ACHN (cell line): Measurements from ENCODE around the gene MRPL54.
"Not testable (repeated sequence)": the region's sequence is repeated elsewhere in the genome, so short reads cannot be mapped to it uniquely, and the experiment has no call there.

Source experiments
- DNase-seq: peaks from one replicate; pipeline ENCODE4 v3.0.0-alpha.2; 2015
- in situ Hi-C: cut with HindIII; loops from 2 replicates; pipeline ENCODE4 v1.10.0; 2017; ENCODE audit warnings: low sequenced_read_pairs, low pct_ligation_motif_present, low pct_unique_long_range_greater_than_20kb

Gene MRPL54

GRCh38 chr19:3765121-3765520 lies 2.6 kb downstream of the MRPL54 start:
- DNase-seq, result no peak
- in situ Hi-C loops, result no loop called here

DNA sequence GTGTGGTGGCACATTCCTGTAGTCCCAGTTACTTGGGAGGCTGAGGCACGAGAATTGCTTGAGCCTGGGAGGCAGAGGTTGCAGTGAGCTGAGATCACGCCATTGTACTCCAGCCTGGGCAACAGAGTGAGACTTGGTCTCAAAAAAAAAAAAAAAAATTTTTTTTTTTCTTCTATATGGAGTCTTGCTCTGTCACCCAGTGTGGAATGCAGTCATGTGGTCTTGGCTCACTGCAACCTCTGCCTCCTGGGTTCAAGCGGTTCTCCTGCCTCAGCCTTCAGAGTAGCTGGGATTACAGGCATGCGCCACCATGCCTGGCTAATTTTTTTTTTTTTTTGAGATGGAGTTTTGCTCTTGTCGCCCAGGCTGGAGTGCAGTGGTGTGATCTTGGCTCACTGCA lies 3.3 kb downstream of the MRPL54 start:
- in situ Hi-C loops, result not testable (repeated sequence)
- DNase-seq, result peak; percentile 22

DNA sequence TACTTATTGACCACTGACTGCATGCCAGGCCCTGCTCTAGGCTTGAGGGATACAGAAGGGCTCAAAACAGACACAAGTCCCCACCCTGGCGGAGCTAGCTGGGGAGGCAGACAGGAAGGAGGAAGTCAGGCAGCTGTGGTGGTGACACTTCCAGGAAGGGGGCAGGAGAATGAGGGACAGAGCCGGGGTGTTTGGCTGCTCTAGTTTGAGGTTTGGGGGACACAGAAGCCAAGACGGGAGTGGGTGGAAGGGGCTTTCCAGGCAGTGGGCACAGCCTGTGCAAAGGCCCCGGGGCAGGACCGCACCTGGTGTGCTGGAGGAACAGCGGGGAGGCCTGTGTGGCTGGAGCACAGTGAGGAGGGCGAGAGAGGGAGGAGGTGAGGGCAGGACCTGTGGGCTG lies 4.0 kb downstream of the MRPL54 start:
- in situ Hi-C loops, result no loop called here
- DNase-seq, result no peak

DNA sequence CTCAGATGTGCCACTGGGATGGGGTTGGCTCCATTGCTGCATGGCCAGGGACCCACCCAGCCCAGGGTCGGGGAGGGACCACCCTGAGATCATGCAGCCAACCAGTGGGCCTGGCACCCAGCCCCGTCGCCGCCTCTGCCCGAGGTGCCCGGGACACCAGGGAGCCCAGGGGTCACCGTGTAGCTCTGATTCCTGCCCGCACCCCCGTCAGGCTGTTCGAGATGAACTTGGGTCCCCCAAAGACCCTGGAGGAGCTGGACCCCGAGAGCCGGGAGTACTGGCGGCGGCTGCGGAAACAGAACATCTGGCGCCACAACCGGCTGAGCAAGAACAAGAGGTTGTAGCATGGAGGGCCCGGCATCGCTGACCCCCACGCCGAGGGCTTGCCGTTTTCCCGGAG lies 4.6 kb downstream of the MRPL54 start:
- in situ Hi-C loops, result no loop called here
- DNase-seq, result no peak

DNA sequence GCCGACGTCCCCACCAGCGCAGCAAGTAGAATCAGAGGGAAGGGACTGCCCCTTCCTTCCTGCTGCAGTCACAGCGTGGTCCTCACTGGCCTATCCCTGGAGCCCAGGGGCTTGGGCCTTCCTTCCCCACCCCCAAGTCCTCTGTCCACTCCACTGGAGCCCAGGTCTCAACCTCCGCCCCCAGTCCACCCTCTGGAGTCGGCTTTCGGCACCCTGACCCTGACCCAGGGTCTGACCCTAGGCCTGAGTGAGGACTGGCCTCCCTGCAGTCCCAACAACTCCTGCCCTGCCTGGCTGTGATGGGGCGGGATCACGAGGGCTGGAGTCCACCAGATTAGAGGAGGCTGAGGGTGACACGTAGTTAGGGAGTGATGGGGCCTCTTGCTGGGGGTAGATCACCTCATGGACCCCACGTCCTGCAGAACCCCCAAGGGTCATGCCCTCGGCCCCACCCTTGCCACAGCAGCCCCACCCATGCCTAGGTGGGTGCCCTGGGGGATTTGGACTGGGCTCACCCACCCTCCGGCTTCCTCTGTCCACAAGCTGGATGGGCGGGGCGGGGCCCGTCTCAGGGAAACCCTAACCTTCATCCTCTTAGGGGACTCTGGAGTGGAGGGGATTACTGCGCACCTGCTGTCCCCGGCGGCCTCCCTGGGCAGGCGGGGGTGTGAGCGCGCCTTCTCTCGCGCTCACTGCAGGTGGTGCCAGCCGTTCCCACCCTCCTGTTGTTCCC lies 5.7 kb downstream of the MRPL54 start:
- in situ Hi-C loops, result no loop called here
- DNase-seq, result no peak

DNA sequence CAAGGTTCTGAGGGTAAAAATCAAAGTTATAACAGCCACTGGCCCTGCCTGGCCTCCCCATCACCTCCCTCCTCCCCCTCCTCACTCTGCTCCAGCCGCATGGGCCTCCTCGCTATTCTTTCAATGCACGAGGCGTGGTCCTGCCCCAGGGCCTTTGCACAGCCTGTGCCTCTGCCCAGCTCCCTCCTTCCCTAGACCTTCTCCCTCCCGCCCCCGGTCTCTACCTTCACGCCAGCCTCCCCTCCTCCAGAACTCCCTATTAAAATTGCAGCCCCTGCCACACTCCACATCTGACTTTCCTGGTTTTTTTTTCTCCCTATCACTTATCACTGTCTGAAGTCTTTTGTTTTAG lies 6.2 kb downstream of the MRPL54 start:
- no peak for DNase-seq
- in situ Hi-C loops, result no loop called here

DNA sequence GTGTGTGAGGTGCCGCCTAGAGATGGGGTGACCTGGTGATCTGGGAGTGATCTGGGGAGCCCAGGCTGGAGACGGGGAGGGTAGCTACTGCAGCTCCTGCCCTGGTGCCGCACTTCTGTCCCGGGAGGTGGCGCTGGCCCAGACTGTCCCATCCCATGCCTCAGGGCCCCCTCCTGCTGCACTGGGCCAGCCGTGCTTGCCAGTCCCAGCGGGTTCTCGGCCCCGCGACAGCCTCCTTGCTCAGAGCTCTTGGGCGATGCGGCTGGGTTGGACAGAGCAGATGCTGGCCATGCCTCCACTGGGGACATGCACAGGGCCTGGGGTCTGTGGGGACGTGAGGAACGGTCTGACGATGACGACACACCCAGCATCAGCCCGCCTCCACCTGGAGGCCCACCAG lies 7.0 kb downstream of the MRPL54 start:
- DNase-seq, result no peak
- in situ Hi-C loops, result no loop called here

GRCh38 chr19:3770136-3770999 lies 7.9 kb downstream of the MRPL54 start:
- DNase-seq, result no peak
- in situ Hi-C loops, result no loop called here

DNA sequence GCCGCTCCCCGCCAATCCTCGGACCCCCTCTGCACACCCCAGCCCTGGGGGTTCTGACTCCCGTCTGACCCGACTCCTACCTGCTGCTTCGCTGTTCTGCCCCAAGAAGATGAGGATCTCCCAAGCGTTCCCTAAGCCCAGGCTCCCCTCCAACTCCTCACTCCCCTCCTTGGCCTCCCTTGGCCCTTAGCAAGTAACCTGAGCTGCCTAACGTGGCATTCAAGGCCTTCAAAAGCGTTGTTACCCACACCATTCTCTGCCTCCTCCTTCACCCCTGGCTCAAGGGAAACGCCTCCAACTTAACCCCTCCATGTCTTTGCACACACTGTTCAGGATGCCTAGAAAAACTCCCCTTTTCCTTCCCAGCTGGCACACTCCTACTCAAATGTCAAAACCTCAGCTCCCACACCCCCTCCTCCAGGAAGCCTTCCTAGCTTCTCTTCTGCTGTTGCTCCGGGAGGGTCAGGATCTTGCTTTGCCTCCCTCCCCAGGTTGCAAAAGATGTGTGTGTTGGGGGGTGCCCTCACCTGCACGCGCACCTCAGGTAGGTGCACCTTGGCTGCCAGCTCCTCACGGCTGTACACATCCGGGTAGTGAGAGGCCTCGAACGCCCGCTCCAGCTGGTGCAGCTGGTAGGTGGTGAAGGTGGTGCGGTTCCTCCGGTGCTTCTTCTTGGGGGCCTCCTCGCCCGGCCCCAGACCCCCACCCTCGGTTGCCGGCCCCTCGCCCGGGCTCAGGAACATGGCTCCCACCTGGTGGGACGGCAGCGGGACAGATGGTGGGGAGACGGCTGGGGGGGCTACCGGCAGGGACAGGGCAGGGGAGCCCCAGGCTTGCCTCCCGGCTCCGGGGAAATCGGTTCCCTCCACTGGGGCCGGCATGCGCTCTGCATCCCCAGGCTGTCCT lies 8.8 kb downstream of the MRPL54 start:
- DNase-seq, result no peak
- in situ Hi-C loops, result no loop called here

DNA sequence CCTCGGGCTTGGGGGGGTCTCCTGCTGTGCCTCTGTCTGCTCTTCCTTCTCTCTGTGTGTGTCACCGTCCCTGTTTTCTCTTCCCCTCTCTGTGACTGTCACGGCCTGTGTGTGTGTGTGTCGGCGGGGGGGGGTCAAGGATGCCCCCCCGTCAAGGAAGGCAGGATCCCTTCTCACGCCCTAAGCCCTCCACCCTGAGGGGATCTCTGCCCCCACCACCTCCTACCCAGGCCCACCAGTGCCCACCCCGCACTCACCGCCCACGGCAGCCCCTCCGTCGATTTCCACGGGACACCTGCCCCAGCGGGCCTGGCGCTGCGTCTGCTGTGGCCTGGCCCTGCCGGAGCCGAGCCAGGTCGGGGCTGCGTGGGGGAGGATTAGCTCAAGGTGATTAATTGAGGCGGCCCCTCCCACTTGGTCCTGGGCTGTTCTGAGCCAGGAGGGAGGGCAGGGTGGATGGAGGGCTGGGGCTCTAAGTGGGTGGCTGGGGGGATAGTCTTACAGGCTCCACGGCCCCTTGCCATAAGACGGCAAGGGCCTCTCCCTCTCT lies 9.5 kb downstream of the MRPL54 start, which contains the start of gene RAX2:
RAX2 (minus strand) TSS at position 323 of the 550 bp plus-strand sequence. CDS start 486 bp downstream, outside the sequence.
- in situ Hi-C loops, result no loop called here

GRCh38 chr19:3773814-3774515 lies 11.5 kb downstream of the MRPL54 start:
- DNase-seq, result no peak
- in situ Hi-C loops, result no loop called here

More for the DNA sequence above, 9.5 kb downstream of the MRPL54 start, which contains the start of gene RAX2:
- DNase-seq, result no peak

GRCh38 chr19:3774621-3775373 lies 12.3 kb downstream of the MRPL54 start:
- no peak for DNase-seq
- in situ Hi-C loops, result no loop called here

GRCh38 chr19:3775374-3775711 lies 12.9 kb downstream of the MRPL54 start:
- no peak for DNase-seq
- in situ Hi-C loops, result no loop called here

DNA sequence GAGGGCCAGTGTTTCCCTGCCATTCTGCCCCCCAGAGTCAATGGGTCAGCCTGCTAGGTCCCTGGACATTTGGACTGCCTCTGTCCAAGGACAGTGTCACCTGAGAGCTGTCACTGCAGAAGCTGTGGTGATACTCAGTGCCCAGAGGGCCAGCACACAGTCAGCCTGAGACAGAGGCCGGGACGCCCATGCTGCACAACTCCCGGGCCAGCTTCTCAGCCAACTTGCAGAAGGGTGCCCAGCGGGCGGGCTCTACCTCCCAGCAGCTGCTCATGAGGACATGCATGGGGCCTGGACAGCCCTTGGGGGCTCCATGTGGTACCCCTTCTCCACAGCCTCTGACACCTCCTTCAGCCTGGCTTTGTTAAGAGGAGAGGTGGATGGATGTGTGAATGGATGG lies 13.3 kb downstream of the MRPL54 start:
- DNase-seq, result no peak
- in situ Hi-C loops, result no loop called here

DNA sequence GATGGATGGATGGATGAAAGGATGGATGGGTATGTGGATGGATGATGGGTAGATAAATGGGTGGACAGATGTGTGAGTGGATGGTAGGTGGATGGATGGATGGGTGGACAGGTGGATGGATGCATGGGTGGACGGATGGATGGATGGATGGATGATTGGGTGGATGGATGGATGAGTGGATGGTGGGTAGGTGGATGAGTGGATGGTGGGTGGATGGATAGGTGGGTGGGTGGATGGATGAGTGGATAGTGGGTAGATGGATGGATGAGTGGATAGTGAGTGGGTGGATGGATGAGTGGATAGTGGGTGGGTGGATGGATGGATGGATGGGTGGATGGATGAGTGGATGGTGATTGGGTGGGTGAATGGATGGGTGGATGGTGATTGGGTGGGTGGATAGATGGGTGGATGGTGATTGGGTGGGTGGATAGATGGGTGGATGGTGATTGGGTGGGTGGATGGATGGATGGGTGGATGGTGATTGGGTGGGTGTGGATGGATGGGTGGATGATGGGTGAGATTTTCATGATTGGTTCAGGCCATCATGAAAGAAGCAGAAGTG lies 14.1 kb downstream of the MRPL54 start:
- in situ Hi-C loops, result no loop called here
- no peak for DNase-seq

- in situ Hi-C loops, result no loop called here
Measured at GRCh38 chr19:3778104-3778867, 15.8 kb downstream of the MRPL54 start.

More at GRCh38 chr19:3778104-3778867, 15.8 kb downstream of the MRPL54 start:
- DNase-seq, result no peak
